MM.1S (cell line): ENCODE results near the gene SEMA6B.

Source experiments
- DNase-seq: peaks from one replicate; pipeline ENCODE4 v3.0.0-alpha.2; 2015
- H2AFZ ChIP-seq: fragments of 300-600 bp; sonication (generic); 2 replicates; pipeline ENCODE4 v1.6.0; 2016; ENCODE audit warnings: antibody characterized with exemption, low read length
- H3F3A ChIP-seq: fragments of 300-600 bp; sonication (generic); 2 replicates; pipeline ENCODE4 v1.6.1; 2016; ENCODE audit warnings: mild to moderate bottlenecking, antibody characterized with exemption, low read length, moderate library complexity, mixed read lengths; ENCODE audit not compliant: insufficient read depth
- H3K27ac ChIP-seq: fragments of 300-600 bp; sonication (generic); 2 replicates; pipeline ENCODE4 v1.5.1; 2016; ENCODE audit warnings: mild to moderate bottlenecking, low read length
- H3K27me3 ChIP-seq: fragments of 300-600 bp; sonication (generic); replicated peaks from 2 replicates; pipeline ENCODE4 v1.6.0; 2016; ENCODE audit warnings: low read length; ENCODE audit not compliant: insufficient read depth
- H3K36me3 ChIP-seq: fragments of 300-600 bp; sonication (generic); replicated peaks from 2 replicates; pipeline ENCODE4 v1.6.1; 2016; ENCODE audit warnings: mild to moderate bottlenecking, low read length, mixed read lengths; ENCODE audit not compliant: insufficient read depth
- H3K4me1 ChIP-seq: fragments of 300-600 bp; sonication (generic); 2 replicates; pipeline ENCODE4 v1.6.1; 2016; ENCODE audit warnings: low read length, mixed read lengths
- H3K4me2 ChIP-seq: fragments of 300-600 bp; sonication (generic); 2 replicates; pipeline ENCODE4 v1.6.0; 2016; ENCODE audit warnings: low read depth, low read length
- H3K4me3 ChIP-seq: fragments of 300-600 bp; sonication (generic); 2 replicates; pipeline ENCODE4 v1.5.1; 2016; ENCODE audit warnings: low read length, mixed read lengths
- H3K79me2 ChIP-seq: fragments of 300-600 bp; sonication (generic); 2 replicates; pipeline ENCODE4 v1.6.1; 2016; ENCODE audit warnings: mixed run types, low read length, mixed read lengths
- H3K9ac ChIP-seq: fragments of 300-600 bp; sonication (generic); 2 replicates; pipeline ENCODE4 v1.6.1; 2016; ENCODE audit warnings: low read length, mixed read lengths
- H3K9me2 ChIP-seq: fragments of 300-600 bp; sonication (generic); replicated peaks from 2 replicates; pipeline ENCODE4 v1.6.1; 2016; ENCODE audit warnings: mild to moderate bottlenecking, low read length, mixed read lengths; ENCODE audit not compliant: insufficient read depth
- H3K9me3 ChIP-seq: fragments of 300-600 bp; sonication (generic); replicated peaks from 2 replicates; pipeline ENCODE4 v1.6.1; 2016; ENCODE audit warnings: mild to moderate bottlenecking, low read length, mixed read lengths; ENCODE audit not compliant: insufficient read depth
- H4K20me1 ChIP-seq: fragments of 300-600 bp; sonication (generic); 2 replicates; pipeline ENCODE4 v1.6.1; 2016; ENCODE audit warnings: mild to moderate bottlenecking, low read length, moderate library complexity, mixed read lengths; ENCODE audit not compliant: insufficient read depth
- CTCF ChIP-seq: fragments of 300-600 bp; sonication (generic); IDR thresholded peaks from 2 replicates; pipeline ENCODE4 v1.5.1; 2016; ENCODE audit warnings: antibody characterized with exemption, low read length, mixed read lengths
- EZH2 ChIP-seq: fragments of 300-600 bp; sonication (generic); optimal IDR thresholded peaks from 2 replicates; pipeline ENCODE3; 2017; ENCODE audit warnings: low read depth, mild to moderate bottlenecking, antibody characterized with exemption, low read length, mixed read lengths
- EZH2phosphoT487 ChIP-seq: fragments of 300-600 bp; sonication (generic); IDR thresholded peaks from 2 replicates; pipeline ENCODE4 v1.6.1; 2018; ENCODE audit warnings: antibody characterized with exemption, low read length

SEMA6B gene

GRCh38 chr19:4552525-4552819 lies 7.0 kb downstream of the SEMA6B start:
- Histone ChIP-seq H3K4me1 (no peaks in the 10 kb centered on the region), H3K9me3 (no peaks in the 10 kb centered on the region), H3K27me3 (peaks cover 66% of the 10 kb centered on the region), H3K4me2 (no peak overlapping the region), H3K36me3 (no peaks in the 10 kb centered on the region), H3K79me2 (no peaks in the 10 kb centered on the region), H4K20me1 (no peaks in the 10 kb centered on the region), H3K27ac (no peak overlapping the region), H3K9ac (no peak overlapping the region), H3K4me3 (no peak overlapping the region), H3F3A (no peaks in the 10 kb centered on the region), H3K9me2 (no peaks in the 10 kb centered on the region), H2AFZ (no peak overlapping the region)
- TF ChIP-seq EZH2 (no peak), EZH2phosphoT487 (no peak), CTCF (no peak)
- DNase-seq: no peak

GRCh38 chr19:4550479-4551050 lies 8.9 kb downstream of the SEMA6B start:
- H3K27ac ChIP-seq: no peak overlapping the region
- no peak overlapping the region for H2AFZ ChIP-seq
- H3K9me2 ChIP-seq: no peaks in the 10 kb centered on the region
- no peaks in the 10 kb centered on the region for H3F3A ChIP-seq
- H3K27me3 ChIP-seq: peaks cover 80% of the 10 kb centered on the region
- no peak overlapping the region for H3K9ac ChIP-seq
- H3K4me1 ChIP-seq: no peaks in the 10 kb centered on the region
- DNase-seq: no peak
- H3K36me3 ChIP-seq: no peaks in the 10 kb centered on the region
- no peak overlapping the region for H3K4me3 ChIP-seq
- no peaks in the 10 kb centered on the region for H3K79me2 ChIP-seq
- TF ChIP-seq EZH2phosphoT487: no peak
- no peak for TF ChIP-seq EZH2
- TF ChIP-seq CTCF: no peak
- no peak overlapping the region for H3K4me2 ChIP-seq
- H4K20me1 ChIP-seq: no peaks in the 10 kb centered on the region
- no peaks in the 10 kb centered on the region for H3K9me3 ChIP-seq

GRCh38 chr19:4550018-4550417 lies 9.5 kb downstream of the SEMA6B start:
- Histone ChIP-seq H3K79me2 (no peaks in the 10 kb centered on the region), H3F3A (no peaks in the 10 kb centered on the region), H3K36me3 (no peaks in the 10 kb centered on the region), H3K9me2 (no peaks in the 10 kb centered on the region), H3K9ac (no peak overlapping the region), H3K27me3 (peaks cover 78% of the 10 kb centered on the region), H2AFZ (no peak overlapping the region), H3K4me2 (no peak overlapping the region), H3K27ac (no peak overlapping the region), H3K4me1 (no peaks in the 10 kb centered on the region), H3K9me3 (no peaks in the 10 kb centered on the region), H4K20me1 (no peaks in the 10 kb centered on the region), H3K4me3 (no peak overlapping the region)
- no peak for TF ChIP-seq EZH2phosphoT487
- TF ChIP-seq CTCF: no peak
- TF ChIP-seq EZH2: no peak
- DNase-seq: no peak
